Karpas-422 (cell line): Measurements from ENCODE around the gene ERC2. TPM values are rescaled to one million over a fixed set of nuclear protein-coding genes. Genes with fewer than 3 reads are reported as not detected.

Experiments used
- DNase-seq: peaks from one replicate; pipeline ENCODE4 v3.0.0-alpha.2; 2015
- H2AFZ ChIP-seq: fragments of 200-600 bp; sonication (generic); 2 replicates; pipeline ENCODE4 v1.6.1; 2014; ENCODE audit warnings: antibody characterized with exemption, low read length, mixed read lengths
- H3K27ac ChIP-seq: fragments of 200-600 bp; sonication (generic); 2 replicates; pipeline ENCODE4 v1.5.1; 2014; ENCODE audit warnings: mild to moderate bottlenecking, low read length, moderate library complexity
- H3K27me3 ChIP-seq: fragments of 200-600 bp; sonication (generic); 2 replicates; pipeline ENCODE4 v1.6.1; 2014; ENCODE audit warnings: low read length, mixed read lengths
- H3K36me3 ChIP-seq: fragments of 200-600 bp; sonication (generic); 2 replicates; pipeline ENCODE4 v1.6.1; 2014; ENCODE audit warnings: low read length, mixed read lengths; ENCODE audit not compliant: insufficient read depth
- H3K4me1 ChIP-seq: fragments of 200-600 bp; sonication (generic); 2 replicates; pipeline ENCODE4 v1.6.1; 2014; ENCODE audit warnings: mild to moderate bottlenecking, low read length, mixed read lengths
- H3K4me2 ChIP-seq: fragments of 200-600 bp; sonication (generic); 2 replicates; pipeline ENCODE4 v1.6.1; 2014; ENCODE audit warnings: low read length, low read depth, mild to moderate bottlenecking; ENCODE audit not compliant: poor library complexity, severe bottlenecking
- H3K4me3 ChIP-seq: fragments of 200-600 bp; sonication (generic); 2 replicates; pipeline ENCODE4 v1.5.1; 2014; ENCODE audit warnings: mild to moderate bottlenecking, antibody characterized with exemption, low read length, mixed read lengths
- H3K79me2 ChIP-seq: fragments of 200-600 bp; sonication (generic); 2 replicates; pipeline ENCODE4 v1.6.1; 2014; ENCODE audit warnings: mild to moderate bottlenecking, low read length, mixed read lengths
- H3K9ac ChIP-seq: fragments of 200-600 bp; sonication (generic); 2 replicates; pipeline ENCODE4 v1.6.0; 2014; ENCODE audit warnings: low read length
- H3K9me2 ChIP-seq: fragments of 200-600 bp; sonication (generic), shearing (Covaris generic); replicated peaks from 2 replicates; pipeline ENCODE4 v1.6.0; 2014; ENCODE audit warnings: mild to moderate bottlenecking, low read length, moderate library complexity; ENCODE audit not compliant: insufficient read depth
- H3K9me3 ChIP-seq: fragments of 300-700, 200-600 bp; sonication (generic); 2 replicates; pipeline ENCODE4 v1.6.1; 2014; ENCODE audit warnings: low read length, mixed read lengths
- H4K20me1 ChIP-seq: fragments of 200-600 bp; sonication (generic); 2 replicates; pipeline ENCODE4 v1.6.1; 2014; ENCODE audit warnings: mild to moderate bottlenecking, antibody characterized with exemption, low read length, low read depth; ENCODE audit not compliant: insufficient read depth
- total RNA-seq: library from RNA; depleted of rRNA; stranded (reverse); fragments of >200 nt; shearing (Covaris generic); gene quantifications from 2 replicates; pipeline ENCODE4 v1.2.3, GENCODE V29; 2014; ENCODE audit warnings: low replicate concordance

The ERC2 gene
- total RNA-seq, 1 experiment from 2014 or later = 3.7 TPM

GRCh38 chr3:56477646-56478045, 9.4 kb upstream of the ERC2 start:
- no peaks in the 10 kb centered on the region for H3K79me2 ChIP-seq
- no peak overlapping the region for H2AFZ ChIP-seq
- H4K20me1 ChIP-seq = no peaks in the 10 kb centered on the region
- no peak for DNase-seq
- H3K27ac ChIP-seq = no peak overlapping the region
- H3K4me2 ChIP-seq = no peak overlapping the region
- H3K9ac ChIP-seq = no peak overlapping the region
- no peaks in the 10 kb centered on the region for H3K9me2 ChIP-seq
- no peak overlapping the region for H3K4me3 ChIP-seq
- no peaks in the 10 kb centered on the region for H3K9me3 ChIP-seq
- no peaks in the 10 kb centered on the region for H3K4me1 ChIP-seq
- no peaks in the 10 kb centered on the region for H3K27me3 ChIP-seq
- H3K36me3 ChIP-seq = no peaks in the 10 kb centered on the region

GRCh38 chr3:56476771-56477170, 8.5 kb upstream of the ERC2 start:
- H3K27ac ChIP-seq = no peak overlapping the region
- H3K79me2 ChIP-seq = no peaks in the 10 kb centered on the region
- no peaks in the 10 kb centered on the region for H4K20me1 ChIP-seq
- no peaks in the 10 kb centered on the region for H3K27me3 ChIP-seq
- H3K9me2 ChIP-seq = no peaks in the 10 kb centered on the region
- H3K36me3 ChIP-seq = no peaks in the 10 kb centered on the region
- H3K9me3 ChIP-seq = no peaks in the 10 kb centered on the region
- no peak overlapping the region for H3K4me2 ChIP-seq
- no peak overlapping the region for H3K9ac ChIP-seq
- H3K4me1 ChIP-seq = no peaks in the 10 kb centered on the region
- no peak overlapping the region for H3K4me3 ChIP-seq
- DNase-seq = no peak
- H2AFZ ChIP-seq = no peak overlapping the region

DNA sequence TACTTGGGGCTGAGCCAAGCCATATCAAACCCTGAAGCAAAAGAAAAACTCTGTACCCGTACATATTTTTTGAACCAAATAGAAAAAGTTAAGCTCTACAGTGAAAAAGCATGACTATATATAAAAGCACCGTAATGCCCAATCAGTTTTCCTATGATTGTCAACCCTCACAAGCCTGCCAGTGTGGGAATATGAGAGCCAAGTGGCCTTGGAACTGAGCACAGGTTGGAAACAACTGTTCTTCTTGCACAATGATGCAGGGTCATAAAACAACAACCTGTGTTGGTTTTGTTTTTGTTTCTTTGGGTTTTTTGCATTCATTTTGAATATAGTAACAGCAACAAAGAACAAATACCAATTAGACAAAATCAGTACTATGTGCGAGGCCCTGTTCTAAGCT, 3.5 kb upstream of the ERC2 start:
- H3K27me3 ChIP-seq = no peaks in the 10 kb centered on the region
- H3K79me2 ChIP-seq = no peaks in the 10 kb centered on the region
- H4K20me1 ChIP-seq = no peaks in the 10 kb centered on the region
- no peak overlapping the region for H2AFZ ChIP-seq
- no peak overlapping the region for H3K27ac ChIP-seq
- H3K9me2 ChIP-seq = no peaks in the 10 kb centered on the region
- H3K36me3 ChIP-seq = no peaks in the 10 kb centered on the region
- no peak overlapping the region for H3K4me3 ChIP-seq
- H3K9ac ChIP-seq = no peak overlapping the region
- H3K4me1 ChIP-seq = no peaks in the 10 kb centered on the region
- DNase-seq = no peak
- H3K4me2 ChIP-seq = no peak overlapping the region
- H3K9me3 ChIP-seq = no peaks in the 10 kb centered on the region

- no peak overlapping the region for H3K27ac ChIP-seq
- H3K9me2 ChIP-seq = no peaks in the 10 kb centered on the region
- H4K20me1 ChIP-seq = no peaks in the 10 kb centered on the region
- DNase-seq = no peak
- H2AFZ ChIP-seq = no peak overlapping the region
- H3K9ac ChIP-seq = no peak overlapping the region
- H3K9me3 ChIP-seq = no peaks in the 10 kb centered on the region
- no peak overlapping the region for H3K4me2 ChIP-seq
- no peaks in the 10 kb centered on the region for H3K4me1 ChIP-seq
- no peaks in the 10 kb centered on the region for H3K79me2 ChIP-seq
- no peak overlapping the region for H3K4me3 ChIP-seq
- no peaks in the 10 kb centered on the region for H3K27me3 ChIP-seq
- H3K36me3 ChIP-seq = no peaks in the 10 kb centered on the region
These were observed 874 bp upstream of the ERC2 start for GRCh38 chr3:56469141-56469540.

DNA sequence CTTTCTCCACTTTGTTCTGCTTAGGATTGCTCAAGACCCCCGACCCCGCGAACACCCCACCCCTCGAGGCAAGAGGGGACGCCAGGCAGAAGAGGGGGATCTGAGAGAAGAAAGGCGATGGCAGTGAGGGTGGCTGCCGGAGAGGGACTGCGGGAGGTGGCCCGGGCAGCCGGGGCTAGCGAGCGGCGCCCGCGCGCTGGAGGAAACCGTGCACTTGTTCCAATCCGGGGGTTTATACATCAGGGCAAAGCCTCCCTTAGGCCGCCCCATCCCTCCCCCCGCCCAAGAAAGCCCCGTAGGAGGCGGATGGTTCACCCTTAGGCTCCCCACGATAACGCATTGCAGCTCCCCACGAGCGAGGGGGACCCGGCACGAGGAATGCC, 475 bp downstream of the ERC2 start:
- H3K27me3 ChIP-seq = no peaks in the 10 kb centered on the region
- H3K4me2 ChIP-seq = no peak overlapping the region
- H3K9ac ChIP-seq = no peak overlapping the region
- H3K27ac ChIP-seq = no peak overlapping the region
- no peaks in the 10 kb centered on the region for H3K4me1 ChIP-seq
- H3K4me3 ChIP-seq = no peak overlapping the region
- no peak for DNase-seq
- no peaks in the 10 kb centered on the region for H3K9me3 ChIP-seq
- no peaks in the 10 kb centered on the region for H3K79me2 ChIP-seq
- H3K36me3 ChIP-seq = no peaks in the 10 kb centered on the region
- H3K9me2 ChIP-seq = no peaks in the 10 kb centered on the region
- H4K20me1 ChIP-seq = no peaks in the 10 kb centered on the region
- no peak overlapping the region for H2AFZ ChIP-seq

DNA sequence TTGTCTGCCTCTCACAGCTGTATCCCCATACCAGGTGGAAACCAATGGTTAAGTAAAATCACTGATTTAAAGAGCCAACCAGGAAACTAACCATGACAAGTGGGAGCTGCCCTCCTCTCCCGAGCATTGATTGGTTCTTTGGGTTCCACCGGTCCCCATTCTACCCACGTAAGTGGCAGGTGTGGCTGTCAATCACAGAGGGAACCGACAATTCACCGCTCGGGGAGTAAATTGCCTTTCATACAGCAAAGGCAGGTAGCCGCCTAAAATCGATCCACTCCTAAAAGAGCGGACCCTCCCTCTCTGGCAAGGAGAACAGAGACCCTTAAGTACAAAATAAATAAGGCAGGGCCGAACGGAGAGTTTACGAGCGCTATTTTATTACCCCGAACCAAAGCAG, 1.2 kb downstream of the ERC2 start:
- Histone ChIP-seq H3K4me1 (no peaks in the 10 kb centered on the region), H4K20me1 (no peaks in the 10 kb centered on the region), H3K9ac (no peak overlapping the region), H3K36me3 (no peaks in the 10 kb centered on the region), H3K79me2 (no peaks in the 10 kb centered on the region), H3K4me2 (no peak overlapping the region), H2AFZ (no peak overlapping the region), H3K9me2 (no peaks in the 10 kb centered on the region), H3K27ac (no peak overlapping the region), H3K4me3 (no peak overlapping the region), H3K9me3 (no peaks in the 10 kb centered on the region), H3K27me3 (no peaks in the 10 kb centered on the region)
- DNase-seq = no peak

GRCh38 chr3:56459719-56460118, 8.5 kb downstream of the ERC2 start:
- no peaks in the 10 kb centered on the region for H4K20me1 ChIP-seq
- H3K9me2 ChIP-seq = no peaks in the 10 kb centered on the region
- H3K27me3 ChIP-seq = no peaks in the 10 kb centered on the region; the same call in 1 of the 2 replicates
- no peak for DNase-seq
- no peak overlapping the region for H2AFZ ChIP-seq
- H3K36me3 ChIP-seq = no peaks in the 10 kb centered on the region
- H3K9me3 ChIP-seq = no peaks in the 10 kb centered on the region
- no peak overlapping the region for H3K9ac ChIP-seq
- no peak overlapping the region for H3K4me3 ChIP-seq
- no peaks in the 10 kb centered on the region for H3K4me1 ChIP-seq
- no peaks in the 10 kb centered on the region for H3K79me2 ChIP-seq
- no peak overlapping the region for H3K27ac ChIP-seq
- H3K4me2 ChIP-seq = no peak overlapping the region

DNA sequence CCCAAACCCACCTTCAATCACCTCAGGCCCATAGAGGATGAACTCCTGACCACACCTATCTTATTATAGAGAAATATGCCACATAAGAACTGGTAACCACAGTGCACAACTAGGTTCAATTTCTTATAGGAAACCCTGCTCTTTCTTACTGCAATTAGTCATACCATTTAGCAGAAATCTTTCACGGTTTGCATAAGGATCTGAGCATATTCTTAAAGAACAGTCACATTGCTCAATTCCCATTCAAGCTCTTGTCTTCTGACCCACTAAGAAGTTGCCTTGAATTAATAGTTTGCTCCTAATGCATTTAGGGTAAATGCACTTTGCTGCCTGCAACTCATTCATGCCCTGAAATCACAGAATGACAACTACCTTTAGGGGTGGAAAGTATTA, 9.2 kb downstream of the ERC2 start:
- Histone ChIP-seq H3K36me3 (no peaks in the 10 kb centered on the region), H3K9me2 (no peaks in the 10 kb centered on the region), H3K4me2 (no peak overlapping the region), H3K4me1 (no peaks in the 10 kb centered on the region), H3K27me3 (no peaks in the 10 kb centered on the region; the same call in 1 of the 2 replicates), H2AFZ (no peak overlapping the region), H3K79me2 (no peaks in the 10 kb centered on the region), H3K4me3 (no peak overlapping the region), H3K9me3 (no peaks in the 10 kb centered on the region), H3K9ac (no peak overlapping the region), H4K20me1 (no peaks in the 10 kb centered on the region), H3K27ac (no peak overlapping the region)
- DNase-seq = no peak

DNA sequence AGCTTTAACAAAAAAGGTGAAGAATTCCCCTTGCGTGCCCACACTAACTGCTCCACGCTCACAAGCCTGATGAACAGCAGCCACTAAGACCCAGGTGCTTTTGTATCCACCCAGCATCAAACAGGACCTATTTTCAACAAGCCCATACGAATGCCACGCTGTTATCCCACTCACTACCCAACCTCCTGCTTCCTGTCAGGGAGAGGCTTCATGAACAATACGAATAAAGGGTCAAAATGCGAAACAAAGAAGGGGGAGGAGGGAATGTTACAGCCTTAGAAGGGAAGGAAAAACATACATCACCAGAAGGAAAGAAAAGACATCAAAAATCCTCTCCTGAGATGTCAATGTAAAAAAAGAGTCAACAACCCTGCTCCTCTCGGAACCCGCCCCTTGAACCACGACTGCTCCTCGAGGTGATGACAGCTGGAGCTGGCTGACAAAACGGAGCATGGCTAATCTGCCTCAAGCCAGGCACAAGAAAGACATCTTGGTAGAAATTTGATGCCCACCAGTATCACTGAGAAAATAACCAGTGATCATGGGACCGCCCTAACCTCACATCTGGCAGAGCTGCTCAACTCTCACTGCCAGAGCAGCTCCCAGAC, 9.7 kb downstream of the ERC2 start:
- DNase-seq = no peak
- no peaks in the 10 kb centered on the region; the same call in 1 of the 2 replicates for H3K27me3 ChIP-seq

More for the DNA sequence above, 9.7 kb downstream of the ERC2 start:
- Histone ChIP-seq H3K79me2 (no peaks in the 10 kb centered on the region), H3K36me3 (no peaks in the 10 kb centered on the region), H4K20me1 (no peaks in the 10 kb centered on the region), H3K9ac (no peak overlapping the region), H3K4me1 (no peaks in the 10 kb centered on the region), H3K9me2 (no peaks in the 10 kb centered on the region), H3K4me2 (no peak overlapping the region), H3K9me3 (no peaks in the 10 kb centered on the region), H3K27ac (no peak overlapping the region), H2AFZ (no peak overlapping the region), H3K4me3 (no peak overlapping the region)
